ENCODE results near the gene TSC22D1.

TSC22D1 gene

DNA sequence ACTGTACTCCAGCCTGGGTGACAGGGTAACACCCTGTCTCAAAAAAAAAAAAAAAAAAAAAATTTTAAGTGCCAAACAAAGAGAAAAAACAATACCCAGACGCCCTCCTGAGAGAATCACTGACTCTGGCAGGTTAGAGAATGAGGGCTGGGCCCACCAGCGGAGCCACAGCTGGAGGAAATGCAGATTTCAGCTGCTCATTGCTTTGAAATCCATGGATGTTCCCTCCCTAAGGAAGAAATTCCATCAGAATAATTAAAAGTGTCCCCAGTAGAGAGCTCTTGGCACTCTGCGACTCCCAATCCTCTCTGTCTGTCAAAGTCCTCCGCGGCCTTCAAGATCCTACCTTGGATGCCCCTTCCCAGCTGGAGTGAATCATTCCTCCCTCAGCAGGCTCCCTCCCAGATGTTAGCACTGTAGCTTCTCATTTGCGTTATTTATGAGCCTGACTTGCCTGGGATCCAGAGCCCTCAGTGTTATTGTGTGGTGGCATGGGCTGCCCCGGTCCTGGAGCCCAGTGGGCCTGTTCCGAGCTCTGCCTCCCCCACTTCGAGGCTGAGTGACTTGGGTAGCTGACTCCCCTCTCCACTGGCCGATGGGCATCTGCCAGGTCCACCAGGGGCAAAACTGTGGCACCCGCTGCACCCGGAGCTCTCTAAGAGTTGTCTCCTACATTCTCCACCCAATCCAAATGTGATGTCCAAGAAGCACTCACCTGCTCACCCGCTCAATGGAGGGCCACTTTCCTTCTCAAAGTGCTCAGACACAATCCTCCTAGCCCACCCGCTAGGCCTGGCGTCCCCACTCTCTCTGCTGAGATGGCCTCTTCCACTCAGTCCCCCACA is 155.5 kb downstream of the TSC22D1 start:
- Histone ChIP-seq H3K36me3 (ENCODE audit: control insufficient read depth in 1 of 2, insufficient read depth in 2 of 2, low read length in 2 of 2) (no peaks in the 10 kb centered on the region), H3K4me3 (ENCODE audit: low read depth, low read length) (no peak overlapping the region), H3K4me1 (ENCODE audit: control insufficient read depth in 1 of 2, insufficient read depth in 2 of 2, low read length in 2 of 2) (peaks cover 7 to 10% of the 10 kb centered on the region in 2 experiments), H2AFZ (ENCODE audit: insufficient read depth, low read length, poor library complexity) (no peak overlapping the region), H3K27me3 (ENCODE audit: insufficient read depth, low read length) (no peaks in the 10 kb centered on the region), H3K9me3 (ENCODE audit: insufficient read depth, low read depth, low read length) (no peaks in the 10 kb centered on the region), H3K18ac (ENCODE audit: low read length) (no peak overlapping the region), H2AK5ac (ENCODE audit: low read length) (no peak overlapping the region), H3K27ac (ENCODE audit: low read depth, low read length) (no peak overlapping the region), H4K8ac (ENCODE audit: low read depth, low read length) (no peak overlapping the region), H3K23ac (ENCODE audit: low read length) (no peak overlapping the region), H4K91ac (ENCODE audit: low read depth, low read length) (no peak overlapping the region), H3K79me1 (ENCODE audit: low read length) (no peaks in the 10 kb centered on the region), H3K14ac (ENCODE audit: low read length) (no peak overlapping the region), H3K4ac (ENCODE audit: low read depth, low read length) (no peak overlapping the region), H3K79me2 (ENCODE audit: control insufficient read depth, insufficient read depth, low read length, poor library complexity) (no peaks in the 10 kb centered on the region), H2BK12ac (ENCODE audit: low read length) (no peak overlapping the region), H3K9ac (ENCODE audit: low read length) (no peak overlapping the region), H3K4me2 (ENCODE audit: low read length) (no peak overlapping the region), H2BK5ac (ENCODE audit: low read depth, low read length, poor library complexity) (no peak overlapping the region), H2BK120ac (ENCODE audit: insufficient read depth, low read length, poor library complexity) (no peak overlapping the region), H4K12ac (ENCODE audit: low read depth, low read length) (no peak overlapping the region)
- WGBS (ENCODE audit: extremely low coverage, insufficient coverage, insufficient read length) = no CpG with 5 or more reads among the region's 15 CpGs
- no peak for DNase-seq

DNA sequence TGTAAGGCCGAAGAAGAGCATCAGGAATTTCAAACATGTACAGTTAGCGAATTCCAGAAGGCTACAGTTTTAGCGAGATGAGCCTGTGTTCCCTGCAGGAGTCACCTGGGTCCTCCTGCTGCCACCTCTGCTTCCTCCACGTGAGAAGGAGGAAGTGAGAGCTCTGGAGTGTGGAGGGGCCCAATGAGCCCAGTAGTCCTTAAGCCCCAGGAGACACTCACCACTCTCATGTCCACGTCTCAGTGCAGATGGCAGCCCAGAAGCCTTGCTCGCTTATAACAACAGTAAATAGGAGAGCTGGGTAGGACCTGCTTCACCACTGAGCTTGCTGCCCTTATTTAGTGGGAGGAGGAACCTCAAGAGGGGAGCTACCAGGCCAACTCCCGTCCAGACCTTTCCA is 158.3 kb downstream of the TSC22D1 start:
- H3K79me1 ChIP-seq (ENCODE audit: low read length) = no peaks in the 10 kb centered on the region
- no peak overlapping the region for H2BK120ac ChIP-seq (ENCODE audit: insufficient read depth, low read length, poor library complexity)
- WGBS (ENCODE audit: extremely low coverage, insufficient coverage, insufficient read length) = no CpG with 5 or more reads among the region's 7 CpGs
- H3K23ac ChIP-seq (ENCODE audit: low read length) = no peak overlapping the region
- H3K9me3 ChIP-seq (ENCODE audit: insufficient read depth, low read depth, low read length) = no peaks in the 10 kb centered on the region
- no peaks in the 10 kb centered on the region for H3K79me2 ChIP-seq (ENCODE audit: control insufficient read depth, insufficient read depth, low read length, poor library complexity)
- no peak overlapping the region for H3K14ac ChIP-seq (ENCODE audit: low read length)
- no peak overlapping the region for H3K9ac ChIP-seq (ENCODE audit: low read length)
- H3K4me2 ChIP-seq (ENCODE audit: low read length) = no peak overlapping the region
- H2BK5ac ChIP-seq (ENCODE audit: low read depth, low read length, poor library complexity) = no peak overlapping the region
- H3K36me3 ChIP-seq (ENCODE audit: control insufficient read depth in 1 of 2, insufficient read depth in 2 of 2, low read length in 2 of 2) = no peaks in the 10 kb centered on the region
- H4K8ac ChIP-seq (ENCODE audit: low read depth, low read length) = no peak overlapping the region
- no peak overlapping the region for H4K12ac ChIP-seq (ENCODE audit: low read depth, low read length)
- H3K27ac ChIP-seq (ENCODE audit: low read depth, low read length) = no peak overlapping the region
- H3K4ac ChIP-seq (ENCODE audit: low read depth, low read length) = no peak overlapping the region
- peak overlapping the region; percentile 8 for H2AFZ ChIP-seq (ENCODE audit: insufficient read depth, low read length, poor library complexity)
- no peak overlapping the region for H2AK5ac ChIP-seq (ENCODE audit: low read length)
- no peak overlapping the region for H2BK12ac ChIP-seq (ENCODE audit: low read length)
- H3K18ac ChIP-seq (ENCODE audit: low read length) = no peak overlapping the region
- no peak overlapping the region for H4K91ac ChIP-seq (ENCODE audit: low read depth, low read length)
- peaks cover 7 to 9% of the 10 kb centered on the region in 2 experiments for H3K4me1 ChIP-seq (ENCODE audit: control insufficient read depth in 1 of 2, insufficient read depth in 2 of 2, low read length in 2 of 2)
- peak in 1 of 2 donors; percentile 59 for DNase-seq
- H3K27me3 ChIP-seq (ENCODE audit: insufficient read depth, low read length) = no peaks in the 10 kb centered on the region
- no peak overlapping the region for H3K4me3 ChIP-seq (ENCODE audit: low read depth, low read length)

DNA sequence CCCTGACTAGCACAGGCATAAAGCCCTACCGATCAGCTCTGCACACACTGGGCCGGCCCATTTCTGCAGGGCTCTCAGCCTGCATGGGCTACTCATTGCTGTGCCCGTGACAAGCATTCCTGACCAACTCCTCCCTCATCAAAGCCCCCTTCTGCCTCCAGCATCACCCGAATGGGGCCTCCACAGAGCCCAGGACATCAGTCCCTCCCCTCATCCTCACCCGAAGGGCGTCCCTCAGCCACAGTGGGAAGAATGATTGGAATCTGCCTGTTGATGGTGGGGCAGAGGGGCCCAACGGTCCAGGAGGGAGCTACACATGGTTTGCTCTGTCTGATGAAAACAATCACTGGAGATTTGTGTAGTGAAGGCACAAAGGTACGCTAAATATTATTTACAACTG is 158.7 kb downstream of the TSC22D1 start:
- no peak for DNase-seq
- H3K4me1 ChIP-seq (ENCODE audit: control insufficient read depth in 1 of 2, insufficient read depth in 2 of 2, low read length in 2 of 2) = peaks cover 7 to 10% of the 10 kb centered on the region in 2 experiments
- H3K9ac ChIP-seq (ENCODE audit: low read length) = no peak overlapping the region
- H3K9me3 ChIP-seq (ENCODE audit: insufficient read depth, low read depth, low read length) = peaks cover under 1% of the 10 kb centered on the region
- H2BK120ac ChIP-seq (ENCODE audit: insufficient read depth, low read length, poor library complexity) = no peak overlapping the region
- H3K79me2 ChIP-seq (ENCODE audit: control insufficient read depth, insufficient read depth, low read length, poor library complexity) = no peaks in the 10 kb centered on the region
- no peak overlapping the region for H3K18ac ChIP-seq (ENCODE audit: low read length)
- no peak overlapping the region for H3K4ac ChIP-seq (ENCODE audit: low read depth, low read length)
- no peak overlapping the region for H4K8ac ChIP-seq (ENCODE audit: low read depth, low read length)
- no peak overlapping the region for H3K14ac ChIP-seq (ENCODE audit: low read length)
- no peak overlapping the region for H4K91ac ChIP-seq (ENCODE audit: low read depth, low read length)
- H3K23ac ChIP-seq (ENCODE audit: low read length) = no peak overlapping the region
- no peaks in the 10 kb centered on the region for H3K27me3 ChIP-seq (ENCODE audit: insufficient read depth, low read length)
- H2AK5ac ChIP-seq (ENCODE audit: low read length) = no peak overlapping the region
- H2BK12ac ChIP-seq (ENCODE audit: low read length) = no peak overlapping the region
- H2AFZ ChIP-seq (ENCODE audit: insufficient read depth, low read length, poor library complexity) = no peak overlapping the region
- WGBS (ENCODE audit: extremely low coverage, insufficient coverage, insufficient read length) = no CpG with 5 or more reads among the region's 8 CpGs
- H3K36me3 ChIP-seq (ENCODE audit: control insufficient read depth in 1 of 2, insufficient read depth in 2 of 2, low read length in 2 of 2) = no peaks in the 10 kb centered on the region
- no peak overlapping the region for H3K4me2 ChIP-seq (ENCODE audit: low read length)
- no peak overlapping the region for H3K27ac ChIP-seq (ENCODE audit: low read depth, low read length)
- H2BK5ac ChIP-seq (ENCODE audit: low read depth, low read length, poor library complexity) = no peak overlapping the region
- no peak overlapping the region for H3K4me3 ChIP-seq (ENCODE audit: low read depth, low read length)
- H3K79me1 ChIP-seq (ENCODE audit: low read length) = no peaks in the 10 kb centered on the region
- H4K12ac ChIP-seq (ENCODE audit: low read depth, low read length) = no peak overlapping the region

DNA sequence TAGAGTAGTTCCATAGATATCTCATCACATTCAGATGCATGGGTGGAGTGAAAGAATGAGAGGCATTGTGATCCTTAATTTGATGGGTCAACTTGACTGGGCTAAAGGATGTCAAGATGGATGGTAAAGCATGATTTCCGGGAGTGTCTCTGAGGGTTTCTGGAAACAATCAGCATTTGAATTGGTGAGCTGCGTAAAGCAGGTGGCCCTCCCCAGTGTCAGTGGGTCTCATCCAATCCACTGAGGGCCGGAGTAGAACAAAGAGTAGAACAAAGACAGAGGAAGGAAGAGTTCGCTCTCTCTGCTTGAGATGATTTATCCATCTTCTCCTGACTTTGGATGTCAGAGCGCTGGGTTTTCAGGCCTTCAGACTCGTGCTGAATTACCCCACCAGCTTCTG is 159.4 kb downstream of the TSC22D1 start:
- H3K9ac ChIP-seq (ENCODE audit: low read length) = no peak overlapping the region
- H4K12ac ChIP-seq (ENCODE audit: low read depth, low read length) = no peak overlapping the region
- no peak overlapping the region for H3K23ac ChIP-seq (ENCODE audit: low read length)
- peaks cover 2% of the 10 kb centered on the region for H3K9me3 ChIP-seq (ENCODE audit: insufficient read depth, low read depth, low read length)
- no peak overlapping the region for H2BK5ac ChIP-seq (ENCODE audit: low read depth, low read length, poor library complexity)
- no peak overlapping the region for H2BK120ac ChIP-seq (ENCODE audit: insufficient read depth, low read length, poor library complexity)
- H3K27ac ChIP-seq (ENCODE audit: low read depth, low read length) = no peak overlapping the region
- no peak overlapping the region for H2AFZ ChIP-seq (ENCODE audit: insufficient read depth, low read length, poor library complexity)
- no peaks in the 10 kb centered on the region for H3K36me3 ChIP-seq (ENCODE audit: control insufficient read depth in 1 of 2, insufficient read depth in 2 of 2, low read length in 2 of 2)
- no peaks in the 10 kb centered on the region for H3K79me2 ChIP-seq (ENCODE audit: control insufficient read depth, insufficient read depth, low read length, poor library complexity)
- no peak overlapping the region for H4K91ac ChIP-seq (ENCODE audit: low read depth, low read length)
- H2AK5ac ChIP-seq (ENCODE audit: low read length) = no peak overlapping the region
- no peak overlapping the region for H3K4me3 ChIP-seq (ENCODE audit: low read depth, low read length)
- H2BK12ac ChIP-seq (ENCODE audit: low read length) = no peak overlapping the region
- H4K8ac ChIP-seq (ENCODE audit: low read depth, low read length) = no peak overlapping the region
- H3K79me1 ChIP-seq (ENCODE audit: low read length) = no peaks in the 10 kb centered on the region
- H3K4me2 ChIP-seq (ENCODE audit: low read length) = no peak overlapping the region
- no peak overlapping the region for H3K4ac ChIP-seq (ENCODE audit: low read depth, low read length)
- WGBS (ENCODE audit: extremely low coverage, insufficient coverage, insufficient read length) = no CpG with 5 or more reads among the region's 6 CpGs
- H3K14ac ChIP-seq (ENCODE audit: low read length) = no peak overlapping the region
- no peak overlapping the region for H3K18ac ChIP-seq (ENCODE audit: low read length)
- H3K4me1 ChIP-seq (ENCODE audit: control insufficient read depth in 1 of 2, insufficient read depth in 2 of 2, low read length in 2 of 2) = peaks cover 7 to 11% of the 10 kb centered on the region in 2 experiments
- no peak for DNase-seq
- H3K27me3 ChIP-seq (ENCODE audit: insufficient read depth, low read length) = no peaks in the 10 kb centered on the region

Measured in trophoblast cell (in vitro differentiated cells and primary cell).